ENCODE measurements around the gene NPSR1.
"Not testable (repeated sequence)": the region's sequence is repeated elsewhere in the genome, so short reads cannot be mapped to it uniquely, and the experiment has no call there.

NPSR1 gene

GRCh38 chr7:34657632-34658268 lies at the start of gene NPSR1:
TSS of gene NPSR1 (plus strand) at chr7:34658218. CDS start at chr7:34658413, 195 bp downstream.
- DNase-seq, result no peak

GRCh38 chr7:34612661-34613060 lies 45.4 kb upstream of the NPSR1 start:
- DNase-seq, result no peak

GRCh38 chr7:34620425-34620824 lies 37.6 kb upstream of the NPSR1 start:
- no peak for DNase-seq

- DNase-seq, result no peak
These were observed 35.8 kb upstream of the NPSR1 start for GRCh38 chr7:34622182-34622581.

GRCh38 chr7:34622771-34623250 lies 35.2 kb upstream of the NPSR1 start:
- DNase-seq, result no peak

GRCh38 chr7:34628618-34629017 lies 29.4 kb upstream of the NPSR1 start:
- DNase-seq, result not testable (repeated sequence)

- no peak for DNase-seq
These were observed 5.2 kb upstream of the NPSR1 start for GRCh38 chr7:34652809-34653208.

- no peak for DNase-seq
These were observed 4.2 kb upstream of the NPSR1 start for GRCh38 chr7:34653787-34654186.

- DNase-seq, result no peak
These were observed 2.6 kb upstream of the NPSR1 start for GRCh38 chr7:34655384-34655783.

- DNase-seq, result no peak
These were observed 2.0 kb upstream of the NPSR1 start for GRCh38 chr7:34656041-34656440.

- no peak for DNase-seq
These were observed 1.6 kb downstream of the NPSR1 start for GRCh38 chr7:34659472-34660075.

- no peak for DNase-seq
These were observed 4.2 kb downstream of the NPSR1 start for GRCh38 chr7:34662058-34662708.

GRCh38 chr7:34664755-34665154 lies 6.7 kb downstream of the NPSR1 start:
- no peak for DNase-seq

- no peak for DNase-seq
These were observed 14.4 kb downstream of the NPSR1 start for GRCh38 chr7:34672430-34672829.

GRCh38 chr7:34673066-34673465 lies 15.0 kb downstream of the NPSR1 start:
- no peak for DNase-seq

GRCh38 chr7:34675749-34676374 lies 17.8 kb downstream of the NPSR1 start:
- DNase-seq, result peak; percentile 35

- DNase-seq, result no peak
These were observed 19.5 kb downstream of the NPSR1 start for GRCh38 chr7:34677491-34677890.

GRCh38 chr7:34687529-34687928 lies 29.5 kb downstream of the NPSR1 start:
- DNase-seq, result no peak

- DNase-seq, result no peak
These were observed 38.4 kb downstream of the NPSR1 start for GRCh38 chr7:34696415-34696814.

- no peak for DNase-seq
These were observed 51.8 kb downstream of the NPSR1 start for GRCh38 chr7:34709771-34710170.

GRCh38 chr7:34718867-34719266 lies 60.8 kb downstream of the NPSR1 start:
- no peak for DNase-seq

GRCh38 chr7:34719636-34720035 lies 61.6 kb downstream of the NPSR1 start:
- DNase-seq, result no peak

- DNase-seq, result no peak
These were observed 62.3 kb downstream of the NPSR1 start for GRCh38 chr7:34720289-34720688.

GRCh38 chr7:34723338-34723737 lies 65.3 kb downstream of the NPSR1 start:
- no peak for DNase-seq

All from stimulated activated CD8-positive, alpha-beta memory T cell treated with anti-CD3 and anti-CD28 coated beads, Interleukin-4, amount 100 ng/mL, for 48 hours (primary cell).